Measurements from ENCODE around the gene SHMT1.
A peak's percentile ranks its signal among the peaks of the same experiment; 100 is the strongest.

DNA sequence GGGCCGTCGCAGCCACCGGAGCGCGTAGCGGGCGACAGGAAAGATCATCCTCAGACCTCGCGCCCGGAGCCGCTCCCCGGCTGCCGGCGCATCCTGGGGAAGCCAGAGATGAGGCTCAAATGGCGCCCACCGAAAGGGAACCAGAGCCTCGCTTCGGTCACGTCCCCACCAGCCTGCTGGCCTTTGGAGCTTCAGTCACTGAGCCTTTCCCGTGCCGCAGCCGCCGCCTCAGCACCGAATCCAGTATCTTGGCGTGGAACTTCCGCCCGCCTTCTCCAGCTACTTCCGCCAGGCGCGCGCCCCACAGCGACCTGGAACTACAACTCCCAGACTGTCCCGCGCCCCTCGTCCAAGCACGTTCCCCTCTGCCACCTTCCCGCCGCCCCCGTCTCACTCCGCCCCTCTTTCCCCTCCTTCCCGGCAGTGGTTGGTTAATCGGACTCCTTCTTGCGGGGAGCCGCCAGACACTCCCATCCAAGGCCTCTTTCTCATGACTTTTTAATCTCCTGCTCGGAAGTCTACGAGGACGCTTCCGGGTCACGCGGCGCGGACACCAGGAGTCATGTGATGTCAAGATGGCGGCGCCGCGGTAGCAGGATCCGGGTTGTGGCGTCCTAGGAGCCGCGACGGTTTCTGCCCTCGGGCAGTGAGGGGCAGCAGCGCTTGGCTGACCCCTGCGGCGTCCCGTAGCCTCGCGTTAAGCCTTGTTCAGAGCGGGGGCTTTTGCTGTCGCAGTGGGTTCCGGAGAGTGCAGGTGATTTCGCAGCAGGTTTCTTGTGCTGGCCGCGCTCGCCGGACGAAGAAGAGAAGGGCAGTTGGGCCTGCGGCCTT, 48.4 kb downstream of the SHMT1 start, which contains the start of the genes SMCR8 and TOP3A:
- TF ChIP-seq, protein P1, sequence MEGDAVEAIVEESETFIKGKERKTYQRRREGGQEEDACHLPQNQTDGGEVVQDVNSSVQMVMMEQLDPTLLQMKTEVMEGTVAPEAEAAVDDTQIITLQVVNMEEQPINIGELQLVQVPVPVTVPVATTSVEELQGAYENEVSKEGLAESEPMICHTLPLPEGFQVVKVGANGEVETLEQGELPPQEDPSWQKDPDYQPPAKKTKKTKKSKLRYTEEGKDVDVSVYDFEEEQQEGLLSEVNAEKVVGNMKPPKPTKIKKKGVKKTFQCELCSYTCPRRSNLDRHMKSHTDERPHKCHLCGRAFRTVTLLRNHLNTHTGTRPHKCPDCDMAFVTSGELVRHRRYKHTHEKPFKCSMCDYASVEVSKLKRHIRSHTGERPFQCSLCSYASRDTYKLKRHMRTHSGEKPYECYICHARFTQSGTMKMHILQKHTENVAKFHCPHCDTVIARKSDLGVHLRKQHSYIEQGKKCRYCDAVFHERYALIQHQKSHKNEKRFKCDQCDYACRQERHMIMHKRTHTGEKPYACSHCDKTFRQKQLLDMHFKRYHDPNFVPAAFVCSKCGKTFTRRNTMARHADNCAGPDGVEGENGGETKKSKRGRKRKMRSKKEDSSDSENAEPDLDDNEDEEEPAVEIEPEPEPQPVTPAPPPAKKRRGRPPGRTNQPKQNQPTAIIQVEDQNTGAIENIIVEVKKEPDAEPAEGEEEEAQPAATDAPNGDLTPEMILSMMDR (IDR thresholded peaks at IDR 0.05), result peak in 2 of 6 experiments; percentile 32 to 41
- TF ChIP-seq POLR2A (IDR thresholded peaks at IDR 0.05), result peak; percentile 54 to 82

Data from adrenal gland (tissue), 5 donors.